Inflammatory macrophage treated with lipopolysaccharide for 1 hour (primary cell): ENCODE measurements around the gene IMMP1L.
A peak's percentile ranks its signal among the peaks of the same experiment; 100 is the strongest.
"Not testable (repeated sequence)": the region's sequence is repeated elsewhere in the genome, so short reads cannot be mapped to it uniquely, and the experiment has no call there.

Experiments used
- DNase-seq, 2 donors: peaks; one replicate each; pipeline ENCODE4 v3.0.0-alpha.2; 2020 to 2022

IMMP1L gene

GRCh38 chr11:31509429-31510345 lies at the start of gene IMMP1L, which contains the start of gene ELP4:
IMMP1L (minus strand) TSS chr11:31509622; CDS start chr11:31463276, 46,346 bp downstream.
ELP4 (plus strand) TSS chr11:31509767; CDS start chr11:31509785, 18 bp downstream.
- peak; percentile 94 to 97 for DNase-seq

GRCh38 chr11:31558001-31558400 lies 48.6 kb upstream of the IMMP1L start:
- DNase-seq = no peak

- no peak for DNase-seq
These were observed 46.5 kb upstream of the IMMP1L start for GRCh38 chr11:31555938-31556337.

GRCh38 chr11:31542862-31543261 lies 33.4 kb upstream of the IMMP1L start:
- DNase-seq = no peak

- DNase-seq = no peak
These were observed 26.1 kb upstream of the IMMP1L start for GRCh38 chr11:31535479-31535878.

- DNase-seq = no peak
These were observed 21.9 kb upstream of the IMMP1L start for GRCh38 chr11:31531293-31531692.

- no peak for DNase-seq
These were observed 20.3 kb upstream of the IMMP1L start for GRCh38 chr11:31529701-31530100.

GRCh38 chr11:31529189-31529588 lies 19.8 kb upstream of the IMMP1L start:
- DNase-seq = no peak

- no peak for DNase-seq
These were observed 12.2 kb upstream of the IMMP1L start for GRCh38 chr11:31521497-31522150.

- no peak for DNase-seq
These were observed 2.7 kb upstream of the IMMP1L start for GRCh38 chr11:31512117-31512516.

GRCh38 chr11:31509051-31509428 lies 382 bp downstream of the IMMP1L start:
- peak in 1 of 2 donors; percentile 34 for DNase-seq

- no peak for DNase-seq
These were observed 8.9 kb downstream of the IMMP1L start for GRCh38 chr11:31500560-31500959.

- no peak for DNase-seq
These were observed 9.7 kb downstream of the IMMP1L start for GRCh38 chr11:31499576-31500178.

GRCh38 chr11:31493762-31494161 lies 15.7 kb downstream of the IMMP1L start:
- not testable (repeated sequence) for DNase-seq

- DNase-seq = no peak
These were observed 16.2 kb downstream of the IMMP1L start for GRCh38 chr11:31493235-31493634.

- no peak for DNase-seq
These were observed 17.0 kb downstream of the IMMP1L start for GRCh38 chr11:31492320-31492913.

- peak; percentile 15 to 39 for DNase-seq
These were observed 21.6 kb downstream of the IMMP1L start for GRCh38 chr11:31487848-31488247.

- DNase-seq = no peak
These were observed 24.9 kb downstream of the IMMP1L start for GRCh38 chr11:31484497-31484896.

- DNase-seq = no peak
These were observed 28.5 kb downstream of the IMMP1L start for GRCh38 chr11:31480930-31481329.

- no peak for DNase-seq
These were observed 30.4 kb downstream of the IMMP1L start for GRCh38 chr11:31479066-31479465.

- DNase-seq = no peak
These were observed 31.2 kb downstream of the IMMP1L start for GRCh38 chr11:31478223-31478590.

GRCh38 chr11:31477528-31478222 lies 31.7 kb downstream of the IMMP1L start:
- no peak for DNase-seq

GRCh38 chr11:31474083-31474482 lies 35.3 kb downstream of the IMMP1L start:
- no peak for DNase-seq
